GM21619 (cell line): ENCODE data around the gene CATSPERZ.

Experiments used
- ATAC-seq: cut with Tn5 transposase; IDR thresholded peaks from one replicate; pipeline ENCODE4 v1.9.1; 2021; ENCODE audit not compliant: unreplicated experiment

The CATSPERZ gene

DNA sequence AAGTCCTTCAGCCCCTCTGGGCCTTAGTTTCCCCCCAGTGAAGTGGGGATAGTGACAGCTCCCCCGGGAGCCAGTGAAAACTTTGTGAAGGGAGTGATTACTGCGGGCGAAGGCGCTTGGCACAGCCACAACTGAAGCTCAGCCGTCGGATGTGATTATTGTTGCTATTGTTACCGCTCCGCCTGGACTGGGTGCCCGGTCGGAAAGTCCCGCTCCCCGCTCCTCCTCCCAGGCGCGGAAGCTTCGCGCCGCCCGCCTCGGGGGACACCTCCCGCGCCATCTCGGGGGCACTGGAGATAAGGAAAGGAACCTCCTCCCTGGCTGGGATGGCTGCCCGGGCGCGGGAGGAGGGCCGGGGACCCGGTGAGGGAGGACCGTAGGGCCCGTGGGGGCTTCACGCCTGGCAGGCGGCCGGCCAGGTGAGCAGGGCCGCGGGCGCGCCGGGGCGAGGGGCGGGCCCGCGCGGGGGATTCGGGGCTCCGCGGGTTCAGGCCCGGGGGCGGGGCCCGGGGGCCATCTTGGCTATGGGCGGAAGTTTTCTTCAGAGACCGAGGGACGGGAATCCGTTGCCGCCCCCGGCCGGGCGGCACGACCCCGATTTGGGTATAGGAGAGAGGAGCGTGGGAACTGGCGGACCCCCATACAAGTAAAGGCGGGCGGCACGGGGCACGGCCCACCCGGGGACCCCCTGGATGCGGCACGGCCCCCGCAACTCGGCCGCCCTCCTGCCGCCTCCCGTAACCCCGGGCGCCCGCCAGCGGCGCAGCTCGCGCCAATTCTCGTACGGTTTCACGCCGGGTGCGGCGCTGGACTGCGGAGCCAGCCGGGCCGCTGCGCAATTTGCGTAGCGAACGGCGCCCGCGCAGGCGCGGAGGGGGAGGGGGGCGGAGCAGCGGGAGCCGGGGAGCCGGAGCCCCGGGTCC, 14.9 kb upstream of the CATSPERZ start, which contains the start of gene GPR137:
GPR137 (plus strand) TSS at position 887 of the 923 bp plus-strand sequence. CDS start 677 bp downstream, outside the sequence.
- ATAC-seq = peak; percentile 55

DNA sequence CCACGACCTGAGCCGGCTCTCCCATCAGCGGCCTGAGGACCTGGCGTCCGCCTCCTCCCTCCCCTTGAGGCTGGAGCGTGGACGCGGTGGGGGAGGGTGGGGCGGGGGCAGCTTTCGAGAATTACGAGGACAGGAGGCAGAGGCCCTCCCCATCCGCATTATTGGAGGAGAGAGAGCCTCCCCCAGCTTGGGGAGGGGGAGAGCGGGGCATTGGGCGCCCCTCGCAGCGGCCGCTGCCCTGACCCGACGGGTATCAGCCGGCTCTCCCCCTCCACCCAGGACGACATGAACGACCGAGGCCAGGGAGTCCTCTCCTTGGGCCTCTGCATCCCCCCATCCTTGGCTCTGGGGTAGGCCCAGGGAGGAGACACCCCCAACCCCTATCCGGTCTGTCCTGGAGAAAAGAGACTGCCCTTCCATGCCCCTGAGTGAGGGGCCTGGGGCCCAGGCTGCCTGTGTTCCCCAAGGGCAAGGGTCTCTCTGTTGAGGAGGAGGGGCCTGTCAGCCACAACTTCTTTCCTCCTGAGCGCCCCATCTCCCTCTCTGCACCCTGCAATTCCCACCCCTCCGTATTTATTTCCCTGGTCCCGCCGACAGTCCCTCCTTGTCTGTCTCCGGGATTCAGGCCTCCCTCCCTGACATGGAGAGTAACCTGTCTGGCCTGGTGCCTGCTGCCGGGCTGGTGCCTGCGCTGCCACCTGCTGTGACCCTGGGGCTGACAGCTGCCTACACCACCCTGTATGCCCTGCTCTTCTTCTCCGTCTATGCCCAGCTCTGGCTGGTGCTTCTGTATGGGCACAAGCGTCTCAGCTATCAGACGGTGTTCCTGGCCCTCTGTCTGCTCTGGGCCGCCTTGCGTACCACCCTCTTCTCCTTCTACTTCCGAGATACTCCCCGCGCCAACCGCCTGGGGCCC, 14.0 kb upstream of the CATSPERZ start:
- ATAC-seq = no peak

- no peak for ATAC-seq
Observed at GRCh38 chr11:64286801-64287159, 13.4 kb upstream of the CATSPERZ start.

DNA sequence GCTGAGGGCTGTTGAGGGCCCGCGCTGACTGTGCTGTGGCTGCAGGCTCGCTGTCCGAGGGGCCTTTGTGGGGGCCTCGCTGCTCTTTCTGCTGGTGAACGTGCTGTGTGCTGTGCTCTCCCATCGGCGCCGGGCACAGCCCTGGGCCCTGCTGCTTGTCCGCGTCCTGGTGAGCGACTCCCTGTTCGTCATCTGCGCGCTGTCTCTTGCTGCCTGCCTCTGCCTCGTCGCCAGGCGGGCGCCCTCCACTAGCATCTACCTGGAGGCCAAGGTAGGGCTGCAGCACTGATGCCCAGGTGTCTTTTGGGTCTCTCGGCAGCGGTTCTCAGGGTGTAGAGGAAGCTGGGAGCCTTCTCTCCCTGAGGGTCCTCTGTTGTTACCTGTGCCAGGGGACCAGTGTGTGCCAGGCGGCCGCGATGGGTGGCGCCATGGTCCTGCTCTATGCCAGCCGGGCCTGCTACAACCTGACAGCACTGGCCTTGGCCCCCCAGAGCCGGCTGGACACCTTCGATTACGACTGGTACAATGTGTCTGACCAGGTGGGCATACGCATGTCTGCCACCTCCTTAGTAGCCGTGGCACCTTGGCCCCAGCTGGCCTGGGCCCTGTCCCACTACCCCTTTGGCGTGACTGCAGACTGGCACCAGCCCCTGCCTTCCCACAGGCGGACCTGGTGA, 12.3 kb upstream of the CATSPERZ start:
- no peak for ATAC-seq

DNA sequence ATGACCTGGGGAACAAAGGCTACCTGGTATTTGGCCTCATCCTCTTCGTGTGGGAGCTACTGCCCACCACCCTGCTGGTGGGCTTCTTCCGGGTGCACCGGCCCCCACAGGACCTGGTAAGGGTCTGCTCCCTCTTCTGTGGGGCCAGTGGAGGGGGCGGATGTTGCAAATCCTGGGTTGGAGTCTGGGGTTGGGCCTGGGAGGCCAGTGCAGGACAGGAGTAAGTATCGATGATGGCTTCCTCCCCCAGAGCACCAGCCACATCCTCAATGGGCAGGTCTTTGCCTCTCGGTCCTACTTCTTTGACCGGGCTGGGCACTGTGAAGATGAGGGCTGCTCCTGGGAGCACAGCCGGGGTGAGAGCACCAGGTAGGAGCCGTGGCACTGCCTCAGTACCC, 11.8 kb upstream of the CATSPERZ start:
- no peak for ATAC-seq

DNA sequence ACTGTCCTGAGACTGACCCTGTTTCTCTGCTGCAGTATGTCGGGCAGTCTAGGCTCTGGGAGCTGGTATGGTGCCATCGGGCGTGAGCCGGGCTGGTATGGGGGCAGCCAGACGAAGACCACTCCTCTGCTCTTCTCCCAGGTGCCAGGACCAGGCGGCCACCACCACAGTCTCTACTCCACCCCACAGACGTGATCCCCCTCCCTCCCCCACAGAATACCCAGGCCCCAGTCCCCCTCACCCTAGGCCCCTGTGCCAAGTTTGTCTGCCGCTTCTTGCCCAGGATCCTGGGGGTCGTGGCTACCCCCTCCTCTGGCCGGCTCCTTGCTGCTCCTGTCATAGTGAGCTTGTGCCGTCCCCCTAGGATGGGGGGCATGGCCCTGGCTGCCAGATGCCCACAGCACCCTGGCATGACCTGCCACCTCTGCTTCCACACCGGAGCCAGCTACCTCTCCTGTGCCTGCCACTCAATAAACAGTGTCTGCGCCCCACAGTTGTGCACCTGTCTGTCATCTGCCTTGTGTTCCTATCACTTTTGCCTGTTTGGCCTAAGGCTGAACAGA, 11.1 kb upstream of the CATSPERZ start:
- ATAC-seq = no peak

DNA sequence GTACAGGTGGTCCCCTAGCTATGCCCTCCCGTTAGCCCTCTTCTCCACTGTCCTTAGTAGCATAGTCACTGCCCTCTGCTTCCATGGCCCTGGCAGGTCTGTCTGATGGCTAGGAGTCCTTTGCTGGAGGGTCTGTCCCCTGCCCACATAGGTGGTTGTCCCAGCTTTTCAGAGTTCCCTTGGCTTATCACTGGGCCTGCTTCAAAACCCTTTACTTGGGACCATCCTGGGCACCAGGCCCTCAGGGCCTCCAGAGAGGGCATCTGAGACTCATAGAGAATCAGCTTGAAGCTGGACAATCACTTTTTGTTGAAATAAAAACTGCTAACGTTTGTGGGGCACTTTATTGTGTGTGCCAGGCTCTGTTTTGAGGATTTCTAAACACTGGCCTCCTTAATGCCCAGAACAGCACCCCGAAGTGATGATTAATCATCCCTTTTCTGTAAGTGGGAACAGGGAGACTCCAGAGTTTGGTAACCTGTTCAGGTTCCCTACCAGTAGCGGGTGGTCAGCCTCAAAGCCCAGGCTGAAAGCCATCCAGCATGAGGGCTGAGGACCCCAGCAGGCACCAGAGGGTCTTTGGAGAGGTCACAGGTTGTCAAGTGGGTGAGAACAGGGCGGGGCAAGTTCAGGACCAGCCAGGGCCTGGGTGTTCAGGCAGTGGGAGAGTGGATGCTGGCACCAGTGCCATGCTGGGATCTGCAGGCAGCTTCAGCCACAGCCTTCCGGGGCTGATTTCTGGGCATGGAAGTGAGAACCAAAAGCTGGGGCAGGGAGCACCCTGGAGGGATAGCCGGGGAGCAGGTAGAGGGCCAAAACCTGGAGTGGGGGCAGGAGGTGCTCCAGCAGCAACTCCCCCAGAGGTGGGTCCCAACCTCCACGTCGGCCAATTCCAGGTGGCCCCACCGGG, 9.6 kb upstream of the CATSPERZ start:
- no peak for ATAC-seq

DNA sequence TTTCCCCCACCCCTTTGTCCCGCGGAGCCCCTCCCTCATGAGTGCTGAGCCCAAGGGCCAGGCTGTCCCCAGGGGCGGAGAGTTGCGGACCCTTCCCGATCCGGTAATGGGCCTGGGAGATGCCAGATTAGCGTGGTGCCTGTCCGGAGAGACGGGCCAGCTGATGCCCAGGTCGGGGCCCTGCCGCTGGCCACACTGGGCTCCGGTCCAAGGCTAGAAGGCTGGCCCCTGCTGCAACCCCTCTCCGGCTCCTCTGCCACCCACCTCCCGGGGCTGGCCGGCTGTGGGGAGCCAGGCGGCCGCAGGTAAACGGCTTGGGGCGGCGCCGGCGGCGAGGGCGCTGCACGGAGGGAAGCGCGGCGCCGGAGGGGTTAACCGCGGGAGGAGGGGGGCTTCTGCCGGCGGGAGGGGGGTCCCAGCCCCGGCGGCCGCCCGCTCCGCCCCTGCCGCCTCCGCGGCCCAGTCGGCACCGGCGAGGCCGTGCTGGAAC, 8.9 kb upstream of the CATSPERZ start, which contains the start of gene KCNK4:
KCNK4 (plus strand) TSS at position 41 of the 490 bp plus-strand sequence. CDS start 1,717 bp downstream, outside the sequence.
- no peak for ATAC-seq

GRCh38 chr11:64291752-64292459, 8.3 kb upstream of the CATSPERZ start:
- no peak for ATAC-seq

DNA sequence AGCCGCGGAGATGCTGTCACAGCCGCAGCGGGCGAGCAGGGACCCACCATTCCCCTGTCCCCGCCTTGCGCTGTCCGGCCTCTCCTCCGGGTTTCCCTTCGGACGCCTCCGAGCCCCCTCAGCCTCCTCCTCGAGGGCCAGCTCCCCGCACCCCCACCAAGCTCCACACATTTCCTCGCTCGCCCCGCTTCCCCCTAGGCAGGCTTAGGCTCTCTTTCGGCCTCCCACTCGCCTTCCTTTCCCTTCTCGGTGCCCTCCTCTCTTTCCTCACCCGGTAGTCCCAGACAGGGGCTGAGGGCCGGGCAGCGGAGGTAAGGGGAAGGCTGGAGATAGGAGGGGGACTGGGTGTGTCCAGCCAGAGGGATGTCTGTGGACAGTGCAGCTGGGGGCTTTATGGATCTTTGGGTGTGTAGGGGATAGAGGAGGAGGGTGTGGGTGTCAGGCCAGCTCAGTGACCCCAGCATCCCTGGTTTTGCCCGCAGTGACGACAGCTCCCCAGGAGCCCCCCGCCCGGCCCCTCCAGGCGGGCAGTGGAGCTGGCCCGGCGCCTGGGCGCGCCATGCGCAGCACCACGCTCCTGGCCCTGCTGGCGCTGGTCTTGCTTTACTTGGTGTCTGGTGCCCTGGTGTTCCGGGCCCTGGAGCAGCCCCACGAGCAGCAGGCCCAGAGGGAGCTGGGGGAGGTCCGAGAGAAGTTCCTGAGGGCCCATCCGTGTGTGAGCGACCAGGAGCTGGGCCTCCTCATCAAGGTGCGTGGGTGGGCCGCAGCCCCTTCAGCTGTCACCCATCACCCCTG, 7.5 kb upstream of the CATSPERZ start:
- ATAC-seq = no peak

- no peak for ATAC-seq
Observed at GRCh38 chr11:64294774-64295173, 5.4 kb upstream of the CATSPERZ start.

DNA sequence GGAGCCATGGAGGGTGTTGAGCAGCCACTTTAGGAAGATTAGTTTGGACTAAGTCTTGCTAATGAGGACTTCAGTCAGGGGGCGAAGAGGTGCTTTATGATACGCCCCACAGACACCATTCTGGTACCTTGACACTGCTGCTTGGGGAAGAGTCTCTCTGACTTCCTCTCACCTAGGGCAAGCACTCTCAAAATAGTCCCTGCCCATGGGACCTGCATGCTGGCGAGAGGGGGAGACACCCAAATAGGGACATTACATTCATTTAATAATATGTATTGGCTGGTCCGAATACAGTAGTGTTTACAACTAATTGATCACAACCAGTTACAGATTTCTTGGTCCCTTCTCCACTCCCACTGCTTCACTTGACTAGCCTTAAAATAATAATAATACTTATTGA, 4.4 kb upstream of the CATSPERZ start:
- ATAC-seq = no peak

DNA sequence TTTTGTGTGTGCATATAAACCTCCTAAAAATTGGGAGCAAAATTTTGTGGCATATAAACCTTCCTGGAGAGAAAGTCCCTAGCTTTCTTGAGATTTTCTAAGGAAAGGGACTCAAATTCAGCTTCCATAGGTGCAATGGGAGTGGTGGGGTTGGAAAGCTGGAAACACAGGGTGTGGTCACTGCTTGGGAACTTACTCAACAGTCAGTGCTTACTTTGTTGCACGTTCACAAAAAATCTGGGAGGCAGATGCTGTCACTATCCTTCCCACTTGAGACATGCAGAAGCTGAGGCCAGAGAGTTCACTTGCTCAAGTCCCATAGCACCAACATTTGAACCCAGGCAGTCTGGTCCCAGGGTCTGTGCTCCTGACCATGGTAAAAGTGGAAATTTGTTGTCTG, 3.9 kb upstream of the CATSPERZ start:
- no peak for ATAC-seq

- ATAC-seq = no peak
Observed at GRCh38 chr11:64296830-64297698, 3.1 kb upstream of the CATSPERZ start.

GRCh38 chr11:64297699-64298358, 2.3 kb upstream of the CATSPERZ start:
- ATAC-seq = no peak

GRCh38 chr11:64298966-64299846, 952 bp upstream of the CATSPERZ start:
- no peak for ATAC-seq
